ENCODE data around the gene ZNF273. TPM values are rescaled to one million over a fixed set of nuclear protein-coding genes. Genes with fewer than 3 reads are reported as not detected.
"Not testable (repeated sequence)": the region's sequence is repeated elsewhere in the genome, so short reads cannot be mapped to it uniquely, and the experiment has no call there.

Gene ZNF273
- total RNA-seq, 1 donor from 2014 or later, result 11.2 TPM

DNA sequence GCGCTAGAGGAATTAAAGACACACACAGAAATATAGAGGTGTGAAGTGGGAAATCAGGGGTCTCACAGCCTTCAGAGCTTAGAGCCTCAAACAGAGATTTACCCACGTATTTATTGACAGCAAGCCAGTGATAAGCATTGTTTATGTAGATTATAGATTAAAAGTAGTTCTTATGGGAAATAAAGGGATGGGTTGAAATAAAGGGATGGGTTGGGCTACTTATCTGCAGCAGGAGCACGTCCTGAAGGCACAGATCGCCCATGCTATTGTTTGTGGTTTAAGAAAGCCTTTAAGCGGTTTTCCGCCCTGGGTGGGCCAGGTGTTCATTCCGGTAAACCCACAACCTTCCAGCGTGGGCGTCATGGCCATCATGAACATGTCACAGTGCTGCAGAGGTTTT is 12.2 kb downstream of the ZNF273 start:
- DNase-seq (ENCODE audit: low spot score); intact Hi-C loops (cut with DNase I); ATAC-seq: not testable (repeated sequence)

DNA sequence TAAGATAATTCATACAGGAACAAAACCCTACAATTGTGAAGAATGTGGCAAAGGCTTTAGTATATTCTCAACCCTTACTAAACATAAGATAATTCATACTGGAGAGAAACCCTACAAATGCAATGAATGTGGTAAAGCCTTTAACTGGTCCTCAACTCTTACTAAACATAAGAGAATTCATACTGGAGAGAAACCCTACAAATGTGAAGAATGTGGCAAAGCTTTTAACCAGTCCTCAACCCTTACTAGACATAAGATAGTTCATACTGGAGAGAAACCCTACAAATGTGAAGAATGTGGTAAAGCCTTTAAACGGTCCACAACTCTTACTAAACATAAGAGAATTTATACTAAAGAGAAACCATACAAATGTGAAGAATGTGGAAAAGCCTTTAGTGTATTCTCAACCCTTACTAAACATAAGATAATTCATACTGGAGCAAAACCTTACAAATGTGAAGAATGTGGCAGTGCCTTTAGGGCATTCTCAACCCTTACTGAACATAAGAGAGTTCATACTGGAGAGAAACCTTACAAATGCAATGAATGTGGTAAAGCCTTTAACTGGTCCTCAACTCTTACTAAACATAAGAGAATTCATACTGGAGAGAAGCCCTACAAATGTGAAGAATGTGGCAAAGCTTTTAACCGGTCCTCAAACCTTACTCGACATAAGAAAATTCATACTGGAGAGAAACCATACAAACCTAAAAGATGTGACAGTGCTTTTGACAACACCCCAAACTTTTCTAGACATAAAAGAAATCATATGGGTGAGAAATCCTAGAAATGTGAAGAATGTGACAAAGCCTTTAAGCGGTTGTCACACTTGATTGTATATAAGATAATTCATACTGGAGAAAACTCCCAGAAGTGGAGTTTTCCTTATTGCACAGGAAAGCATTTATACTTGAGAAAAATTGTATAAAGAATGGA is 25.4 kb downstream of the ZNF273 start:
- DNase-seq (ENCODE audit: low spot score); intact Hi-C loops (cut with DNase I); ATAC-seq: not testable (repeated sequence)

DNA sequence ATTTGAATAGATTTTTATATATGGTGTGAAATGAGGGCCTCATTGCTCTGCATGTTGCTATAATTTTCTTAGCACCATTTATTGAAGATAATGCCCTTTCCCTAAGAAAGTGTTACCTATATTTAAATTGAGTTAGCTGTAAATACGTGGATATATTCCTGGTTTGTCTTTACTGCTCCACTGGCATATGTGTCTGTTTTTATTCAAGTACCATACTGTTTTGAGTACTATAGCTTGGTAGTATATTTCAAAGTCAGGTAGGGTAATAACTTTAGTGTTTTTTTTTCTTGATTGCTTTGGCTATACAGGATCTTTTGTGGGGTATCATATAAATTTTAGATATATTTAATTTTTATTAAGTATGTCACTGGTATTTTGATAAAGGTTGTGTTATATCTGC is 31.4 kb downstream of the ZNF273 start:
- DNase-seq (ENCODE audit: low spot score), result no peak
- intact Hi-C loops (cut with DNase I), result no loop called here
- ATAC-seq, result no peak

DNA sequence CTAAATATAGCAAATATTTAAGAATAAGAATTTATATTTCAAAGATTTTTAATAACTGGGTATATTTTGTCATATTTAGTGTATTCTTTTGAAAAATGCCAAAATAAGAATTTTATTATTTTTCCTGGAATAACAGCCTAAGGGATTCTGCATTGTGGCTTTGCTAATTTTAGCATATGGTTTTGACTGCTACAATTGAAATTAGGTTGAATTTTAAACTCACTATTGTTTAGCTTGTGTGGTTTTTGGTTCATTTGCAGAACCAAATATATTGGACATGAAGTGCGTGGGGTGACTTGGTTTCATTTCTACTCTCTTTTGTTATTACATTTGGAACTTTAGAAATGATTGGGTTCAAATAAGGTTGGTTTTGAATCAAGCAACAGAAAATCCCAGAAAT is 35.5 kb downstream of the ZNF273 start:
- ATAC-seq (no peak), DNase-seq (ENCODE audit: low spot score) (no peak)
- intact Hi-C loops (cut with DNase I), result no loop called here

DNA sequence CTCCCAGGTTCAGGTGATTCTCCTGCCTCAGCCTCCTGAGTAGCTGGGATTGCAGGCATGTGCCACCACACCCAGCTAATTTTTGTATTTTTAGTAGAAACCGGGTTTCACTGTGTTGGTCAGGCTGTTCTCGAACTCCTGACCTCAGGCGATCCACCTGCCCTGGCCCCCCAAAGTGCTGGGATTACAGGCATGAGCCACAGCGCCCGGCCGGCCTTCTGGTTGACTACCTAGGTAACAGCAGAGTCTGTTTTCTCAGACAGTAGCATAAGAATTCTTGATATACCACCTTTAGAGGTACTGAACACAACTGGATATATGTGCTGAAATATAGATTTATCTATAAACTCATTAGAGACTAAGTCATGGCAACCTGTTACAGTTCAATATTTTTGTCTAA is 36.9 kb downstream of the ZNF273 start:
- DNase-seq (ENCODE audit: low spot score); intact Hi-C loops (cut with DNase I); ATAC-seq: not testable (repeated sequence)

DNA sequence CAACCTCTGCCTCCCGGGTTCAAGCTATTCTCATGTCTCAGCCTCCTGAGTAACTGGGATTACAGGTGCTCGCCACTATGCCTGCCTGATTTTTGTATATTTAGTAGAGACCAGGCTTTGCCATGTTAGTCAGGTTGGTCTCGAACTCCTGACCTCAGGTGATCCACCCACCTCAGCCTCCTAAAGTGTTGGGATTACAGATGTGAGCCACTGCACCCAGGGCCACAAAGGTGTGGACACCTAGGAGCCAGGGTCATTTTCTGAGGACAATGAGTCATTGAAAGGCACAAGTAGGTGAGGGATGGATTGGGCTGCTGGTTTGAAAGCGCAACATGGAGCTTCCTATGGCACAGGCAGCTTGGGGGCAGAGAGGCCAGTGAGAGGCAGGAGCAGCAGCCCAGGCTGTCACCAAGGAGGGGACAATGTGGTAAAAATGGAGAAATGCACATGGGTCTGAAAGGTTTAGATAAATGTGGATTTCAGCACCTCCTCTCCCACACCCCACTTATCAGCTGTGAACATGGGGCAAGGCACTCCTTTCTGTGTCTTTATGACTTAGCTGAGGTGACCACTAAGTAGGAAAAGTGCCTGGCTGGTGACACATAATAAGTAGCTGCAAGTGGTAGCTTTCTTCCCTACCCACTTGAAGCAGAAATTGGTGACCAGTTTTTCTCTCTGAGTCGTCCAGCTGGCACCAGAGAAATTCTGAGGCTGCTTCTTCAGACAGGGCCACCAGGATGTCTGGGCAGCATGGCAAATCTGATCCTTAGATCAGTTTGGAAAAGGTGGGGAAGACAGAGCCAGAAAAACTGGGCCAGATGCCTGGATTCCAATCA is 41.8 kb downstream of the ZNF273 start:
- intact Hi-C loops (cut with DNase I); ATAC-seq: not testable (repeated sequence)

DNA sequence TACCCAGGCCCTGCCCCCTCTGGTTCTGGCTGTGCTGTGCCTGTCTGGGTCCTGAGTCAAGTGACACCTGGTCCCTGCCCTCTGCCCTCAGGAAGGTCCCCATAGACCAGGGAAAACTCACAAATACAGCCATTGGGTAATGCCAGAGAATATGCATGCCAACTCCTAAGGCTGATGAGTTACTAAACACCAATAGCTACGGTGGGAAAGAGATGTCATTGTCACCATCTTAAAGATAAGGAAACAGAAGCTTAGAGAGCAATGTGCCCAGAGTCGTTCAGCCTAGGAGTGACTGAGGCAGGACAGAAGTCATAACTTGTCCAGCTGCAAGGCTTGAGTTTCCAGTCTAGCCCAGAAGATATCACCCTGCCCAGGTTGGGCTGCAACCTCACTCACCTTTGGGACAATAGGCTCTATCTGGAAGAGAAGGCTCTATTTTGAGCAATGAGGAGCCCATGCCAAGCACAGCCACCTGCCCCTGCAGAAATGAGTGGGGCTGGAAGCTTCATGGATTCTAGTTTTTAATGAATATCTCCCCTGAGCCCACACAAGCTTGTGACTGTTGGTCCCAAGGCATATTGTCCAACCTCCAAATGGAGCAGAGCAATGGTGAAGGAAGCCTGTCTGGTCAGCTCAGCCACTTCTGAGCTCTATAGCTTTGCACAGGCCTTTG is 42.6 kb downstream of the ZNF273 start:
- no peak for DNase-seq (ENCODE audit: low spot score)
- intact Hi-C loops (cut with DNase I), result no loop called here
- no peak for ATAC-seq

More for the DNA sequence above, 41.8 kb downstream of the ZNF273 start:
- not testable (repeated sequence) for DNase-seq (ENCODE audit: low spot score)

DNA sequence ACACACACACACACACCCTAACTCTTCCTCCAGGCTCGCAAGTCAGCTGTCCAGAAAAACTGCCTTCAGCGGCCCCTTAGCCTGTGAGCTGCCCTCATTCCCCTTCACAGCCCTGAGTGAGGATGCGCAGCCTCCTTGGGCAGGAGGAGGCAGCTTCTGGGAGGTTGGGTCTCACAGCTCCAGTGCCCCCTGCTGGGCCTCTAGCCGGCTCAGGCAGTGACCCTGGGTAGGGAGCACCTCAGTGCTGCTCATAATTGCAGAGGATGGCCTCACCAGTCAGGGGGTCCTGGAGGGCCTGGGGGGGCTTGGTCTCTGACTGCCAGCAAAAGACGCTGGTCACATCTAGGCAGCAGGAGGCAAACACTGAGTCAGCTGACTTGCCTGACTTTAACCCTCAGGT is 43.7 kb downstream of the ZNF273 start:
- ATAC-seq (peak; percentile 59), DNase-seq (ENCODE audit: low spot score) (no peak)
- intact Hi-C loops (cut with DNase I), result no loop called here

DNA sequence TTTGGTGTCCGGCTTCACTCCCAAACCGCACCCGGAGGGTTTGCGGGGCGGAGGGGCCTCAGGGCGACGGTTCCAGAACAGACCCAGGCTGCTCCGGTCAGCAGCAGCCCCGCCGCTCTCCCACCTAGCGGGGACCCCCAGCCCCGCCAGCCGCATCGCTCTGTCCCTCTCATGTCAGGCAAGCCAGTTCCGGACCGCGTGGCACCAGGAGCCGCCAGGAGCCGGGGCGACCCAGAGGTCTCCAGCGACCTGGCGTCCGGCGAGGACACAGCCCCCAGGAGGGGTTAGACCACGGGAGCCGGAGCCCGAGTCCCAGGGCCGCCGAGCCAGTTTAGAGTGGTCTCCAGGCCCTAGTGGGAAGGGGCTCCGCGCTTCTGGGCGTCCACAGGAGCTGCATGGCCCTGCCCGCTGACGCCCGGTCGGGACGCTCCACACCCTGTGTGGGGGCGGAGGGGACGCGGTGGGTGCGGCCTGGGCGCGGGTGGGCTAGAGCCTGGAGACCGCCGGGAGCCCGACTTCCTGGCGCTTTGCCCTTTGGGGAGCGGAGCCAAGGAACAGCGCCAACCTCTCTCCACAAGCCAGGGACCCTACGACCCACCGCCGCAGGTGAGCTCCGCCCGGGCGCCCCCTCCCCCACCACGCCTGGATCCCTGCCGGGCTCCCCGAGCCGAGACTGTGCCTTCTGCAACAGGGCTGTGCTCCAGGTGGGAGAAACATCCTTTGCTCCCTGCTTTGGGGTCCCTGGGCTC is 44.4 kb downstream of the ZNF273 start:
- ATAC-seq (peak; percentile 46), DNase-seq (ENCODE audit: low spot score) (peak; percentile 58)
- intact Hi-C loops (cut with DNase I), result no loop called here

DNA sequence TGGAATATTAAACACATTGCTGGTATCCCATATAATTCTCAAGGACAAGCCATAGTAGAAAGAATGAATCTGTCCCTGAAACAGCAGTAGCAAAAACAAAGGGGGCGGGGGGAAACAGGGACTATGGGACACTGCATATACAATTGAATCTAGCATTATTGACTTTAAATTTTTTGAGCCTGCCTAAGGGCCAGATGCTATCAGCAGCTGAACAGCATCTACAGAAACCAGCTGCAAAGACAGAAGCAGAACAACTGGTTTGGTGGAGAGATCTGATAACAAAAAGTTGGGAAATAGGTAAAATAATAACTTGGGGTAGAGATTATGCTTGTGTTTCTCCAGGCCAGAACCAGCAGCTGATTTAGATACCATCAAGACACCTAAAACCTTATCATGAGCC is 45.7 kb downstream of the ZNF273 start:
- DNase-seq (ENCODE audit: low spot score); ATAC-seq; intact Hi-C loops (cut with DNase I): not testable (repeated sequence)

DNA sequence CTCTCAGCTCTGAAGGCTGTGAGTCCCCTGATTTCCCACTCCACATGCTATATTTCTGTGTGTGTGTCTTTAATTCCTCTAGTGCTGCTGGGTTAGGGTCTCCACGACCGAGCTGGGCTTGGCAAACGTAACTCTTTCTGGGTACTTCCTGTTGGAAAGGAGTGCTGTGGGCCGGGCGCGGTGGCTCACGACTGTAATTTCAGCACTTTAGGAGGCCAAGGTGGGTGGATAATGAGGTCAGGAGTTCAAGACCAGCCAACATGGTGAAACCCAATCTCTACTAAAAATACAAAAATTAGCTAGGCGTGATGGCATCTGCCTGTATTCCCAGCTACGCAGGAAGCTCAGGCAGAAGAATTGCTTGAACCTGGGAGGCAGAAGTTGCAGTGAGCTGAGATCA is 47.6 kb downstream of the ZNF273 start:
- intact Hi-C loops (cut with DNase I), result loop anchor here (5.0 kb wide), 1 partner anchor 357 kb away; no protein-coding TSS in a partner anchor
- ATAC-seq; DNase-seq (ENCODE audit: low spot score): not testable (repeated sequence)

DNA sequence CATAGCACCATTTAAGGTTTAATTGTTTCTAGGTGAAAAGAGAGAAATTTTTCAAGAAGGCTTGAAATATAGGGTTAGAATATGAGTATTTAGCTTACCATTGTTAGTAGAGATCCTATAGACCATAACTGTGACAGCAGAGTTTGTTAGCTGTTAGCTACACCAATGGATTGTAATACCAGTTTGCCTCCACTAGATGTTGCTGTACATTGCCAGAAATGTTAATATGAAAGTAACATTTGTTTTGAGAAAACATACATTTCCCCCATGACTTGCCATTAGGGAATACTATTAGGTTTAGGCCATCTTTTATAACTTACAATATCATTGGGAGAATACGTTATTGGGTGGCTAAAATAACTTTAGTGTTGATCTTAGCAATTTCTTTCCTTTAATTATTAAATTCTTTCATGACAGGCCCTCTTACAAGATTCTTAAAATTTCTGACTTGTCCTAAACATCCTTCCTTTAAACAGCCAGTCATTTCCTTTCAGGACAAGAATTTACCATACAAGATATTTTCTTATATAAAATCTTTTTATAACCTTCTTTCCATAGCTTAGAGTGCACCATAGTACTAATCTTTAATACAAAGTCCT is 48.3 kb downstream of the ZNF273 start:
- ATAC-seq (peak; percentile 70), DNase-seq (ENCODE audit: low spot score) (no peak)
- intact Hi-C loops (cut with DNase I), result loop anchor here (5.0 kb wide), 1 partner anchor 356 kb away; no protein-coding TSS in a partner anchor

DNA sequence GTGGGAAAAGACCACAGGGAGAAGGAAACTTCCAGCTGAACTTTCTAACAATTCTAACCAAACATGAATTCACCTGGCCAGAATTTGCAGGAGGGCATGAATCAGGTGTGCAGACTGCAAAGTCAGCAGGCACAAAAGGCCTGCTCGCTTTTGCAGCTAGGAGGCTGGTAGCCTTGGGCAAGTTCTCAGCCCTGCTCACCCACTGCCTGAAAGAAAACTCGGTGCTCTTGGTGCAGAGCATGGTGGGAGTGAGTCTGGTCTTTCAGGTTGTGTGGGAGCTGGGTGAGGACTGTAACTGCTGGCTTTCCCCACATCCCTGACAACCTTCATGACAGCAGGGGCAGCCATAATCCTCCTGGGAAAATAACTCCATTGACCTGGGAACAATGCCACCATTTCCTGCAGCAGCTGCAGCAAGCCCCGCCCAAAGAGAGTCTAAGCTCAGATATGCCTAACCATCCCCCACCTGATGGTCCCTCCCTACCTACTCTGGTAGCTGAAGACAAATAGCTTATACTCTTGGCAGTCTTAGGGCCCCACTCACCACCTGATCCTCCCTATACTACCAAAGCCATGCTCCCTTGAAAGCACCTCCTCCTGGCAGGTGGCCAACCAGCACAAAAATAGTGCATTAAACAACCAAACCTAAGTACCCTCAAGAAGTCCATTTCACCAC is 56.1 kb downstream of the ZNF273 start:
- intact Hi-C loops (cut with DNase I), result no loop called here
- DNase-seq (ENCODE audit: low spot score) (no peak), ATAC-seq (no peak)

DNA sequence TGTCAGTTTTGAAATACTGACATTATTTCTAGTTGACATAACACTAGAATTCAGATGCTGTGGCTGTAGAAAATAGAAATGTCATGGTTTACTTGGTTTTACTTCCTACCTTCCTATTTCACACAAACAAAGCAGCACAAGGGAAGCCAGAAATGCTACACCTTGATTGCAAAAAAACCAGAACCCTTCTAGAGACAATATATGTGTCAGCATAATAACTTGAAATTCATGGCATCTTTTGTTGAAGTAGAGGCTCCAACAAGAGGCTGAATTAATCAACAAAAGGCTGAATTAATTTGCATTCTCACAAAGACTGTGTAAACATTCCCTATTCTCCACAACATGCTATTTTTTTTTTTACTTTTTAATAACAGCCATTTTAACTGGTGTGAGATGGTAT is 62.5 kb downstream of the ZNF273 start:
- intact Hi-C loops (cut with DNase I), result no loop called here
- ATAC-seq (no peak), DNase-seq (ENCODE audit: low spot score) (no peak)

DNA sequence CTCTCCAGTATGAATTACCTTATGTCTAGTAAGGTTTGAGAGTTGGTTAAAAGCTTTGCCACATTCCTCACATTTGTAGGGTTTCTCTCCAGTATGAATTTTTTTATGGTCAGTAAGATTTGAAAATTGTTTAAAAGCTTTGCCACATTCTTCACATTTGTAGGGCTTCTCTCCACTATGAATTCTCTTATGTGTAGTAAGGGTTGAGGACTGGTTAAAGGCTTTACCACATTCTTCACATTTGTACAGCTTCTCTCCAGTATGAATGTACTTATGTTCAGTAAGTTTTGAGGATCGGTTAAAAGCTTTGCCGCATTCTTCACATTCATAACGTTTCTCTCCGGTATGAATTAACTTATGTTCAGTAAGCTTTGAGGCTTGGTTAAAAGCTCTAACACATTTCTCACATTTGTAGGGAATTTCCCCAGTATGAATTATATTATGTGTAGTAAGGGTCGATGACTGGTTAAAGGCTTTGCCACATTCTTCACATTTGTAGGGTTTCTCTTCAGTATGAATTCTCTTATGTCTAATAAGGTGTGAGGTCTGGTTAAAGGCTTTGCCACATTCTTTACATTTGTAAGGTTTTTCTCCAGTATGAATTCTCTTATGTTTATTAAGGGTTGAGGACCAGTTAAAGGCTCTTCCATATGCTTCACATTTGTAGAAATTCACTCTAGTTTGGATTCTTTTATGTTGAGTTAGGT is 75.6 kb downstream of the ZNF273 start:
- ATAC-seq (no peak), DNase-seq (ENCODE audit: low spot score) (no peak)
- intact Hi-C loops (cut with DNase I), result no loop called here
